ENCODE data around the gene FOXS1.
A peak's percentile ranks its signal among the peaks of the same experiment; 100 is the strongest.
"Not testable (repeated sequence)": the region's sequence is repeated elsewhere in the genome, so short reads cannot be mapped to it uniquely, and the experiment has no call there.

The FOXS1 gene

GRCh38 chr20:31823360-31824124 is 21.9 kb downstream of the FOXS1 start:
- DNase-seq (ENCODE audit: low read depth in 1 of 2, low spot score in 1 of 2), result no peak

GRCh38 chr20:31822421-31823330 is 22.7 kb downstream of the FOXS1 start:
- DNase-seq (ENCODE audit: low read depth in 1 of 2, low spot score in 1 of 2), result peak; percentile 64 to 66

GRCh38 chr20:31821427-31821826 is 24.0 kb downstream of the FOXS1 start:
- DNase-seq (ENCODE audit: low read depth in 1 of 2, low spot score in 1 of 2), result no peak

GRCh38 chr20:31820228-31820627 is 25.2 kb downstream of the FOXS1 start:
- no peak for DNase-seq (ENCODE audit: low read depth in 1 of 2, low spot score in 1 of 2)

GRCh38 chr20:31819083-31819784 is 26.2 kb downstream of the FOXS1 start, which contains the start of gene MYLK2:
MYLK2 (plus strand) TSS chr20:31819356; CDS start chr20:31819581, 225 bp downstream.
- DNase-seq (ENCODE audit: low read depth in 1 of 2, low spot score in 1 of 2), result no peak

- no peak for DNase-seq (ENCODE audit: low read depth in 1 of 2, low spot score in 1 of 2)
Observed at GRCh38 chr20:31818376-31818908, 27.0 kb downstream of the FOXS1 start.

- DNase-seq (ENCODE audit: low read depth in 1 of 2, low spot score in 1 of 2), result no peak
Observed at GRCh38 chr20:31817461-31817860, 27.9 kb downstream of the FOXS1 start.

GRCh38 chr20:31816221-31816620 is 29.2 kb downstream of the FOXS1 start:
- DNase-seq (ENCODE audit: low read depth in 1 of 2, low spot score in 1 of 2), result no peak

GRCh38 chr20:31815408-31816188 is 29.8 kb downstream of the FOXS1 start:
- no peak for DNase-seq (ENCODE audit: low read depth in 1 of 2, low spot score in 1 of 2)

GRCh38 chr20:31814142-31814541 is 31.3 kb downstream of the FOXS1 start:
- DNase-seq (ENCODE audit: low read depth in 1 of 2, low spot score in 1 of 2), result not testable (repeated sequence)

GRCh38 chr20:31813611-31814010 is 31.8 kb downstream of the FOXS1 start:
- DNase-seq (ENCODE audit: low read depth in 1 of 2, low spot score in 1 of 2), result no peak

- DNase-seq (ENCODE audit: low read depth in 1 of 2, low spot score in 1 of 2), result no peak
Observed at GRCh38 chr20:31811796-31812728, 33.3 kb downstream of the FOXS1 start.

- no peak for DNase-seq (ENCODE audit: low read depth in 1 of 2, low spot score in 1 of 2)
Observed at GRCh38 chr20:31811198-31811597, 34.2 kb downstream of the FOXS1 start.

GRCh38 chr20:31809661-31810060 is 35.7 kb downstream of the FOXS1 start:
- DNase-seq (ENCODE audit: low read depth in 1 of 2, low spot score in 1 of 2), result no peak

- no peak for DNase-seq (ENCODE audit: low read depth in 1 of 2, low spot score in 1 of 2)
Observed at GRCh38 chr20:31808481-31808880, 36.9 kb downstream of the FOXS1 start.

- no peak for DNase-seq (ENCODE audit: low read depth in 1 of 2, low spot score in 1 of 2)
Observed at GRCh38 chr20:31806564-31807355, 38.6 kb downstream of the FOXS1 start.

GRCh38 chr20:31803552-31804291 is 41.7 kb downstream of the FOXS1 start:
- no peak for DNase-seq (ENCODE audit: low read depth in 1 of 2, low spot score in 1 of 2)

GRCh38 chr20:31801508-31801907 is 43.9 kb downstream of the FOXS1 start:
- no peak for DNase-seq (ENCODE audit: low read depth in 1 of 2, low spot score in 1 of 2)
